Fibroblast of the conjunctiva (primary cell): Measurements from ENCODE around the gene PABPC1L.
A peak's percentile ranks its signal among the peaks of the same experiment; 100 is the strongest.

ENCODE experiments used
- DNase-seq: peaks from one replicate; pipeline ENCODE4 v3.0.0-alpha.2; 2010; ENCODE audit warnings: low read depth

Gene PABPC1L

DNA sequence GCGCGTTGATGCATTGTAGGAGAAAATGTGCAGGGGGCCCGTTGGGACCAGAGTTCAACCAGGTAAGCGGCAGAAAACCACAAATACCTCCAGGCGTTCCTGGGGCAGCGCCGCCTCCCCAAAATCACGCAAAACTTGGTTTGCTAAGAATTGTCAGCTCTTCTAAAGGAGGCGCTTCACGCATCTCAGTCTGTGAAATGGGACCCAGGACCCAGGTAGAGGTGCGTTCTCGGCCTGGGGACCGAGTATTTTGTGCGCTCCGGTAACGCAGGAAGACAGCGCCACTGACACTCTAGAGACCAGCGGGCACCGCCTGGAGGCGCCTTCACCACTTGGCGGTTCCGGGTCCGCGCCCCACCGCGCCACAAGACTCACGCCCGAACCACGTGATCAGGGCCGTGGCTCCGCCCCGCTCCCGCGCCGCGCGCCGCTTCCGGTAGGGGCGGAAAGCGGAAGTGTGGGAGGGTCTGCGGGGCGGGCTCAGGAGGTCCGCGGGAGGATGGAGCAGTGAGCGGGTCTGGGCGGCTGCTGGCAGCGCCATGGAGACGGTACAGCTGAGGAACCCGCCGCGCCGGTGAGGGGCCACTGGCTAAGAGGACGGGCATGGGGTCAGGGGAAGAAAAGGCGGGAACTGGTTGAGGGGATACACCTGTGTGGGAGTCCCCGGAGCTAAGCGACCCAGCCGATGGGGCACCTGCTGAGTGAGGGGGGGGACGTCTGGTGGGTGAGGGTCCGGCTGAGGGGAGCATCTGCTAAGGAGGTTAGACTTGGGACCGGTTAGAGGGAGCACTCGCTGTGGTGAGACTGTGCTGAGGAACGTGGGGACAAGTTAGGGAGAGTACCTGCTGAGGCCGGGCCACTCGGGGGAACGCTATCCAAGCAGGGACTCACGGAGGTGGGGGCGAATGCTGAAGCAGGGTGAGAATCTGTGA, 56.4 kb downstream of the PABPC1L start, which contains the start of gene STK4:
STK4 (plus strand) TSS at position 483 of the 932 bp plus-strand sequence; CDS start at position 540, 57 bp downstream.
- peak; percentile 80 for DNase-seq

DNA sequence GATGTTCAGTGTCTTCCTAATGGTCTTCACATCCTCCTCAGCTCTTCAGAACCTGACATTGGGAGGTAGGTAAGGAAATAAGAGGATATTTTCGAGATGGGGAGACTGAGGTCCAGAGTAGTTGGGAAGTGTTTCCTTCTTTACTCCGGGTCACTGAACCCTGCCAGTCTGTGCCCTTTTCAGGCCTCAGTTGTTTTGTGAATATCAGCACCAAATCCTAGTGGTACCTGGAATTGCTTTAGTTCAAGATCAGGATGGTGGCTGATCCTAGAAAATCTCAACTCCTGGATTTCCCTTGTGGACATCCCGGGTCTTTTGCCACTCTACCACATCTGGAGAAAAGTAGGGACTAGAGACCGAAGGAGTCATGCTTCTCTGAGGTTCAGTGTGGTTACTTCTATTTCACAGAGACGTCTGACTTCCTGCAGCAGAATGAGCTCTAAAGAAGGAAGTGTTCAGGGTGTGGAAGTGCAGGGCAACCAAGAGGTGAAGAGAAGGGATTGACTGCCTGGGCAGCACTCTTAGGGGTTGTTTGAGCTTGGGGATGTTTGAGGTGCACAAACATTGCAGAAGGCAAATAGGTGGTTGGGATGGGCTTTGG, 57.4 kb downstream of the PABPC1L start:
- no peak for DNase-seq

GRCh38 chr20:44969300-44969894, 59.5 kb downstream of the PABPC1L start:
- DNase-seq: no peak

DNA sequence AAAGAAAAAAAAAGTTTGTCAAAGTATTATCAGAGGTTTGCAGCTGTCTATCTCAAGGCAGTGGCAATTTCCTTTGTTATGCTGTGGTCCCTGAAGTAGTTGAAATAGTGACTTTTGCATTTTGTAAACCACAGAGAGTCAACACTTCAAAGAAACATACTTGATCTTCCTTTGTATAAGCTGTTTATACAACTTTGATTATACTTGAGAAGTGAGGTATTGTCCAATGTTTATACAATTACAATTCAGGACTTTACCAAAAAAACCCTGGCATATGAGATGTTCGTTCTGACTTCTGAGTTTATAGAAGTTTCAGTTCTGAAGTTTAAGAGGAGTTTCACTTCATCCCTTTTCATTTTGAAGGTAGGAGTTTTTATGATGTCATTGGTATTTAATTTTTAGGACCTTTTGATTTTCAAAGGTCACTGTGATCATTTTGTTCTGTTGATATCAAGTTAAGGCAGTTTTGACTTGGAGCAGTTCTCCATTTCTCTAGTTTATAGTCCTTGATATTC, 60.4 kb downstream of the PABPC1L start:
- DNase-seq: no peak

GRCh38 chr20:44973053-44973452, 63.2 kb downstream of the PABPC1L start:
- DNase-seq: no peak

- DNase-seq: no peak
Observed at GRCh38 chr20:44976698-44977097, 66.8 kb downstream of the PABPC1L start.

- no peak for DNase-seq
Observed at GRCh38 chr20:44979090-44979621, 69.3 kb downstream of the PABPC1L start.

DNA sequence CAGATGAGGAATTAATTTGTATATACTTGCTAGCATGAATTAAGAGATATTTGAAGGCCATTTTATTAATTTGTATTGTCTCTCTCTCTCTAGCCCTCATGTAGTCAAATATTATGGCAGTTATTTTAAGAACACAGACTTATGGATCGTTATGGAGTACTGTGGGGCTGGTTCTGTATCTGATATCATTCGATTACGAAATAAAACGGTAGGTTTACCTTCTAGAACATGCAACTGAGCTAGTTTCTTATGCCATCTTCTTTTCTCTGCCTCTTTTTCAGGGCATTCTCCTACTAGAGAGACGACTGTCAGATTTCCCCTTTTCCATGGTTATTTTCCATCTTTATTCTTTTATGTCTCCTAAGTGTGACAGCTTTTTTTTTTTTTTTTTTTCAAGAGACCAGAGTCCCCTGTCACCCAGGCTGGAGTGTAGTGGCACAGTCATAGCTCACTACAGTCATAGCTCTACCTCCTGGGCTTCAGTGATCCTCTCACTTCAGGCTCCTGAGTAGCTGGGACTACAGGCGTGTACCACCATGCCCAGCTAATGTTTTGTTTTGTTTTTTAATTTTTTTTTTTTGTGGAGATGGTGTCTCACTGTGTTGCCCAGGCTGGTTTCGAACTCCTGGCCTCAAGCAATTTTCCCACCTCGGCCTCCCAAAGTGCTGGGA, 72.0 kb downstream of the PABPC1L start:
- no peak for DNase-seq

DNA sequence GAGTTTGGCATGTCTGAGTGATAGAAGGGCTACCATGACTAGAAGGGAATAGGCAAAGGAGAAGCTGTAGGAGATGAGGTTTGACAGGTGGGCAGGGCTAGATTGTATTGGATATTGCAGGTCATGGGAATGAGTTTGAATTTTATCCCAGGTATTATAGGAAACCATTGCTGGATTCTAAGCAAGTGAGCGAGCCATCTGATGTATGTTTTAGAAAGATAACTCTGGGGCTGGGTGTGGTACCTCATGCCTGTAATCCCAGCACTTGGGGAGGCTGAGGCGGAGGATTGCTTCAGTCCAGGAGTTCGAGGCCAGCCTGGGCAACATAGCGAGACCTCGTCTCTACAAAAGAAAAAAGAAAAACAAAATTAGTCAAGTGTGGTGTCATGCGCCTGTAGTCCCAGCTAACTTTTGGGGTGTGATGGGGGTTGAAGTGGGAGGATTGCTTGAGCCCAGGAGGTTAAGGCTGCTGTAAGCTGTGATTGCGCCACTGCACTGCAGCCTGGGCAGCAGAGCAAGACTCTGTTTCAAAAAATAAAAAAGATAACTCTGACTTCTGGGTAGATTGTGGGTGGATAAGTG, 73.3 kb downstream of the PABPC1L start:
- no peak for DNase-seq

DNA sequence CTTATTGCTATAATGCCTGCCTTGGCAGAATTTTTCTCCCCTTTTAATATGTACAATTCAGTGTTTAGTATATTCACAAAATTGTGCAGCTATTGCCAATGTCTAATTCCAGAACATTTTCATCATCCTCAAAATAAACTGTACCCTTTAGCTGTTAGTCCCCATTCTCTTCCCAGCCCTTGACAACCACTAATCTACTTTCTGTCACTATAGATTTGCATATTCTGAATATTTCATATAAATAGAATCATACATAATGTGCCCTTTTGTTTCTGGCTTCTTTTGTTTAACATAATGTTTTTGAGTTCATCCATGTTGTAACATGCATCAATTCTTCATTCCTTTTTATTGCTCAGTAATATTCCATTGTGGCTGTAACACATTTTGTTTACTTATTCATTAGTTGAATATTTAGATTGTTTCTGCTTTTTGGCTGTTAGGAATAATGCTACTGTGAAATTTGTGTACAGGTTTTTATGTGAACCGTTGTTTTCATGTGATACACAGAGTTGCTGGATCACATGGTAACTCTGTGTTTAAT, 78.8 kb downstream of the PABPC1L start:
- DNase-seq: no peak
